K562 (cell line): Measurements from ENCODE around the gene HTT-AS. TPM values are rescaled to one million over a fixed set of nuclear protein-coding genes. Genes with fewer than 3 reads are reported as not detected.

Experiments
- AFF4 ChIP-seq: sonication (generic); formaldehyde crosslinking; IDR thresholded peaks from 2 replicates; pipeline ENCODE4 v1.8.0; 2023; ENCODE audit warnings: mild to moderate bottlenecking, missing genetic modification reagents
- BMI1 ChIP-seq: fragments of 150-350 bp; IDR thresholded peaks from 2 replicates; pipeline ENCODE4 v1.6.1; 2014; ENCODE audit warnings: low read length
- CHCHD3 ChIP-seq: fragments of 250-450 bp; sonication (Bioruptor Pico); IDR thresholded peaks from 2 replicates; pipeline ENCODE4 v2.1.2; 2022; ENCODE audit warnings: mild to moderate bottlenecking
- DPF2 ChIP-seq: fragments of 450-650 bp; IDR thresholded peaks from 2 replicates; pipeline ENCODE4 v1.6.1; 2016
- HMG20B ChIP-seq: fragments of 250-450 bp; sonication (Bioruptor Pico); IDR thresholded peaks from 2 replicates; pipeline ENCODE4 v1.5.0; 2021; ENCODE audit warnings: mild to moderate bottlenecking
- NUFIP1 ChIP-seq: fragments of 450-650 bp; IDR thresholded peaks from 2 replicates; pipeline ENCODE4 v1.6.1; 2018; ENCODE audit not compliant: partially characterized antibody
- PCBP2 ChIP-seq: fragments of 200-400 bp; formaldehyde crosslinking; IDR thresholded peaks from 2 replicates; pipeline ENCODE4 v1.6.1; 2018; ENCODE audit warnings: low read length, low read depth, mild to moderate bottlenecking, moderate library complexity; ENCODE audit not compliant: poor library complexity, severe bottlenecking
- SRSF7 ChIP-seq: fragments of 200-400 bp; formaldehyde crosslinking; optimal IDR thresholded peaks from 2 replicates; pipeline ENCODE3; 2017; ENCODE audit warnings: mild to moderate bottlenecking, low read depth, low read length
- TEAD2 ChIP-seq: fragments of 450-650 bp; IDR thresholded peaks from 2 replicates; pipeline ENCODE4 v1.6.1; 2016; ENCODE audit warnings: missing genetic modification characterization, control low read depth, missing compliant biosample characterization
- ZBTB17 ChIP-seq: fragments of 450-650 bp; formaldehyde crosslinking; IDR thresholded peaks from 2 replicates; pipeline ENCODE4 v1.4.0; 2020; ENCODE audit warnings: mild to moderate bottlenecking
- ZFPM2 ChIP-seq: fragments of 250-450 bp; sonication (Bioruptor Pico); IDR thresholded peaks from 2 replicates; pipeline ENCODE4 v1.5.1; 2022; ENCODE audit warnings: mild to moderate bottlenecking
- ZNF609 ChIP-seq: sonication (generic); formaldehyde crosslinking; IDR thresholded peaks from 2 replicates; pipeline ENCODE4 v1.8.1; 2023; ENCODE audit warnings: missing genetic modification reagents, mild to moderate bottlenecking, borderline replicate concordance
- ZNF717 ChIP-seq: fragments of 250-450 bp; sonication (Bioruptor Pico); IDR thresholded peaks from 2 replicates; pipeline ENCODE4 v1.5.0; 2021
- ZSCAN29 ChIP-seq: fragments of 450-650 bp; IDR thresholded peaks from 2 replicates; pipeline ENCODE4 v1.6.1; 2017
- polyA plus RNA-seq, 8 experiments: library from polyadenylated mRNA; depleted of rRNA in 4 of 8; stranded (reverse) in 5 of 8; unstranded in 3 of 8; fragments of >200 nt; fragmentation: Nextera tagmentation in 2 of 8; fragmentation: Illumina TruSeq in 1 of 8; extraction: Ambion mirVana in 2 of 8; extraction: Trizol in 1 of 8; gene quantifications; 2 replicates each; pipeline versions ENCODE4 v1.2.1 to v1.2.3, GENCODE V29; 2011 to 2014; ENCODE audit warnings: inconsistent platforms in 1 of 8, missing spikeins in 1 of 8
- total RNA-seq, 7 experiments: library from RNA; depleted of rRNA in 6 of 7; stranded (reverse); fragments of >200 nt in 6 of 7; fragmentation: Illumina TruSeq in 2 of 7; extraction: Trizol in 2 of 7; gene quantifications; 2 replicates each; pipeline versions ENCODE4 v1.2.1 to v1.2.3, GENCODE V29; 2011 to 2021; ENCODE audit warnings: low replicate concordance in 1 of 7
- TF ChIP-seq, protein P1 (sequence below): fragments of 450-650 bp; IDR thresholded peaks from 2 replicates; pipeline ENCODE4 v1.6.1; 2018; ENCODE audit not compliant: partially characterized antibody
- TF ChIP-seq, protein P2 (sequence below): IDR thresholded peaks from 2 replicates; pipeline ENCODE4 v1.6.1; 2011; ENCODE audit not compliant: insufficient read length; ENCODE audit errors: extremely low read depth

HTT-AS gene
- total and polyA plus RNA-seq, 9 of the 15 experiments (the other 6 are each of a cell fraction or from before 2014, with no cell fraction given): not detected

- no peak for TF ChIP-seq AFF4 (CRISPR knock-in tag)
- no peak for TF ChIP-seq ZNF609 (CRISPR knock-in tag)
- TF ChIP-seq SRSF7: no peak
- TF ChIP-seq, protein P1, sequence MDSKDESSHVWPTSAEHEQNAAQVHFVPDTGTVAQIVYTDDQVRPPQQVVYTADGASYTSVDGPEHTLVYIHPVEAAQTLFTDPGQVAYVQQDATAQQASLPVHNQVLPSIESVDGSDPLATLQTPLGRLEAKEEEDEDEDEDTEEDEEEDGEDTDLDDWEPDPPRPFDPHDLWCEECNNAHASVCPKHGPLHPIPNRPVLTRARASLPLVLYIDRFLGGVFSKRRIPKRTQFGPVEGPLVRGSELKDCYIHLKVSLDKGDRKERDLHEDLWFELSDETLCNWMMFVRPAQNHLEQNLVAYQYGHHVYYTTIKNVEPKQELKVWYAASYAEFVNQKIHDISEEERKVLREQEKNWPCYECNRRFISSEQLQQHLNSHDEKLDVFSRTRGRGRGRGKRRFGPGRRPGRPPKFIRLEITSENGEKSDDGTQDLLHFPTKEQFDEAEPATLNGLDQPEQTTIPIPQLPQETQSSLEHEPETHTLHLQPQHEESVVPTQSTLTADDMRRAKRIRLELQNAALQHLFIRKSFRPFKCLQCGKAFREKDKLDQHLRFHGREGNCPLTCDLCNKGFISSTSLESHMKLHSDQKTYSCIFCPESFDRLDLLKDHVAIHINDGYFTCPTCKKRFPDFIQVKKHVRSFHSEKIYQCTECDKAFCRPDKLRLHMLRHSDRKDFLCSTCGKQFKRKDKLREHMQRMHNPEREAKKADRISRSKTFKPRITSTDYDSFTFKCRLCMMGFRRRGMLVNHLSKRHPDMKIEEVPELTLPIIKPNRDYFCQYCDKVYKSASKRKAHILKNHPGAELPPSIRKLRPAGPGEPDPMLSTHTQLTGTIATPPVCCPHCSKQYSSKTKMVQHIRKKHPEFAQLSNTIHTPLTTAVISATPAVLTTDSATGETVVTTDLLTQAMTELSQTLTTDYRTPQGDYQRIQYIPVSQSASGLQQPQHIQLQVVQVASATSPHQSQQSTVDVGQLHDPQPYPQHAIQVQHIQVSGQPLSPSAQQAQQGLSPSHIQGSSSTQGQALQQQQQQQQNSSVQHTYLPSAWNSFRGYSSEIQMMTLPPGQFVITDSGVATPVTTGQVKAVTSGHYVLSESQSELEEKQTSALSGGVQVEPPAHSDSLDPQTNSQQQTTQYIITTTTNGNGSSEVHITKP: peak; percentile 34
- TF ChIP-seq NUFIP1: no peak
- TF ChIP-seq HMG20B (CRISPR knock-in tag): no peak
- no peak for TF ChIP-seq TEAD2 (tag)
- no peak for TF ChIP-seq ZBTB17 (CRISPR knock-in tag)
- no peak for TF ChIP-seq ZNF717 (CRISPR knock-in tag)
- no peak for TF ChIP-seq BMI1
- no peak for TF ChIP-seq ZSCAN29
- TF ChIP-seq PCBP2: no peak
- TF ChIP-seq, protein P2, sequence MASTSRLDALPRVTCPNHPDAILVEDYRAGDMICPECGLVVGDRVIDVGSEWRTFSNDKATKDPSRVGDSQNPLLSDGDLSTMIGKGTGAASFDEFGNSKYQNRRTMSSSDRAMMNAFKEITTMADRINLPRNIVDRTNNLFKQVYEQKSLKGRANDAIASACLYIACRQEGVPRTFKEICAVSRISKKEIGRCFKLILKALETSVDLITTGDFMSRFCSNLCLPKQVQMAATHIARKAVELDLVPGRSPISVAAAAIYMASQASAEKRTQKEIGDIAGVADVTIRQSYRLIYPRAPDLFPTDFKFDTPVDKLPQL: no peak
- TF ChIP-seq DPF2: peak; percentile 76
- no peak for TF ChIP-seq CHCHD3 (CRISPR knock-in tag)
- no peak for TF ChIP-seq ZFPM2 (CRISPR knock-in tag)
Measured at GRCh38 chr4:3013839-3014350, 60.4 kb downstream of the HTT-AS start (continued).
